HG02623 (cell line): ENCODE data around the gene CHRD.

ENCODE experiments used
- ATAC-seq: cut with Tn5 transposase; IDR thresholded peaks from one replicate; pipeline ENCODE4 v1.9.1; 2021; ENCODE audit warnings: moderate library complexity; ENCODE audit not compliant: unreplicated experiment

Gene CHRD

DNA sequence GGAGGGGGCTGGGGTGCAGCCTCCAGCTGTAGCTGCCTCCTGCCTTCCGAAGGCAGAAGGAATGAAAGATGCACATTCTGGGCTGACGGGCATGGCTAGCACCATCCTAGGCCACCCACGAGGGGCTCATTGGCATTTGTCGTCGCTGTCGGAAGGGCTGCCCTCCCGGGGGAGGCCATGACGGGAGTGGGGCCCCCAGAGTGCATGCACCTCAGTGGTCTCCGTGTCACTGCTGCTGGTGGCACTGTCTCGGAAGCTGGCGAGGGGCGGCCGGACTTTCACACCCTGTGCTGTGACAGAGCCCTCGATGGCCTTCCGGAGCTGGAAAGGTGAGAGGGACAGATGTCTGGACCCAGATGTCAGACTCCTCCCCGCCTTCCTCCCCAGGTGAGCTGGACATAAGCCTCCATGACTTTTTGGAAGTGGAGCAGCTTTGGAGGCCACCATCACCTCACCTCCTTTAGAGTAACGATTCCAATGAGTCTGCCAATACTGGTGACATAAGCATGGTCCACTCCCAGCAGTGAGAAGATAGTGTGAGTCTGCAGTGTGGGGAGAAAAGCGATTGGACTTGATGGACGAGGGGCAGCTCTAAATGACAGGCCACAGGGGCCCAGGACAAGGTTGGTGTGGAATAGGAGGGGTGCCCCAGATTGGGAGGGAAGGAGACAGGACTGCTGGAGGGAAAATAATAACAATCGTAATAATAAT, 33.2 kb upstream of the CHRD start:
- no peak for ATAC-seq

DNA sequence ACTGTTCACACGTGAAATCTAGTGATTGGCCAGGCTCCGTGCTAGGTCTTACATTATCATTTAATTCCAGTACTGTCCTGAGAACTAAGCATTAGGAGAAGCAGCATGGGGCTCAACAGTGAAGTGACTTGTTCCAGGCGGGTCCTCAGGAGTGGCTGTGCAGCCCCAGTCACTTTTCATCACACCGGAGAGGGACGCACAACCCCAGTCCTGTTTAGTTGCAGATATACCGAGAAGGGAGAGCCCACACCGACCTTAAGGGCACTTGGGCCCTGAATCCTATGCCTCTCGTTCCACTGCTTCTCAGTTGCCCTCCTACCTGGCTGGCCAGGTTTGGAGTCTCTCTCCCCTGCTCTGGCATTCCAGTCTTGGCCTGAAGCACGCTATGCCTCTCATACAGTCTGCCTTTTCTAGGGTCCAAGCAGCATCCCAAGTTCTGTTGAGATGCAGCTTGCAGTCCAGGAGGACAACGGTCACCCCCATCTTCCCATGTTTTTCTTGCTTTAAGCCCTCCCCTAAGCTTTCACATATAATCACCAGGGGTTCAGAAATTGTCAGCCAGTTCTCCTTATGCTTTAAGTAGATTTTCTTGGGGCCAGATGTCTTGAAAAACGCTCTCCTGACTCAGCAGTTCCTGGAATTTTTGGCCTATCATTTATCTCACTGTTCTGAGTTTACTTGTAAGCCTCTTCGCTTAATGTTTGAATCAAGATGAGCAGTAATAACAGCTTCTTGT, 32.4 kb upstream of the CHRD start:
- ATAC-seq, result no peak

DNA sequence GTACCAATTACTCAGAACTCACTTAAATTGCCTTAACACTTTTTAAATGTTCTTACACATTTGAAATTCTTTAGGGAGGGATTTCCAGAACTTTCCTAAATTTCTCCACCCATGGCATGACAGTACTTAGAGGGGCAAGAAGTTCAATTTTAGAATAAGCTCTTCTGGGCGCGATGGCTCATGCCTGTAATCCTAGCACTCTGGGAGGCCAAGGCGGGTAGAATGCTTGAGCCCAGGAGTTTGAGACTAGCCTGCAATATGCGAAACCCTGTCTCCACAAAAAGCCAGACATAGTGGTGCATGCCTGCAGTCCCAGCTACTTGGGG, 31.8 kb upstream of the CHRD start:
- ATAC-seq, result no peak

DNA sequence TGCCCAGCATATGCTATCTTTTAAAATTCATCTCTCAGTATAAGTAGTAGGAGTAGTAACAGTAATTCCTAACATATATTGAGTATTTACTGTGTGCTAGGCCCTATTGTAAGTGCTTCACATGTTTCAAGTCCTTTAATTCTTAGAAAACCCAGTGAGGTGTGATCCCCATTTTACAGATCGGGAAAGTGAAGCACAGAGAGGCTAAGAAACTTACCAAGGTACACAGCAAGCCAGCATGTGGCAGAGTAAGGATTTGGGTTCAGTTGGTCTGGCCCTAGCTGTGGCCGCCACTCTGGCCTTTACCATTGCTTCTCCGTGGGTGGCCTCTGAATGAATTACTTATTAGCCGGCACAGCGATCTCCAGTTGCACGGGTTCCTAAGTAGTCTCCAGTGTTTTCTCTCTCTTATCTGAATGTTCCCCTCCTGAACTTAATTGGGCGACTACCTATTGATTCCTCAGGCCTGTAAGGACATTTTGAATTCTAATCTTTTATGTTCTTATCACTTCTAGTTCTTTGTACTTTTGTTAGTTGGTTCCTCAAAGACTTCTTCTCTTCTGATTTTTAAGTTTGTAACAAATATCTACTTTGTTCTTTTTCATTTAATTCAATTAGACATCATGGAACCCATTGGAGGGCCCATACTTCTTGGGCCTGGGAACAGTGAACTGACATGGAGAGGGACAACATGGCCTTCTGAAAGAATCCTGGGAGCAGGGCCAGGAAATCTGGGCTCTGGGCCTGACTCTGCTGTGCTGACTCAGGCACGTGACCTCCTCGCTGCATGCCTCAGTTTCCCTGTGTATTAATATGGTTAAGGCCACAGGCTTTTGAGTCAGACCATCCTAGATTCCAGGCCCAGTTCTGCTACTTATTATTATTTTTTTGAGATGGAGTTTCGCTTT, 30.0 kb upstream of the CHRD start:
- ATAC-seq, result no peak

DNA sequence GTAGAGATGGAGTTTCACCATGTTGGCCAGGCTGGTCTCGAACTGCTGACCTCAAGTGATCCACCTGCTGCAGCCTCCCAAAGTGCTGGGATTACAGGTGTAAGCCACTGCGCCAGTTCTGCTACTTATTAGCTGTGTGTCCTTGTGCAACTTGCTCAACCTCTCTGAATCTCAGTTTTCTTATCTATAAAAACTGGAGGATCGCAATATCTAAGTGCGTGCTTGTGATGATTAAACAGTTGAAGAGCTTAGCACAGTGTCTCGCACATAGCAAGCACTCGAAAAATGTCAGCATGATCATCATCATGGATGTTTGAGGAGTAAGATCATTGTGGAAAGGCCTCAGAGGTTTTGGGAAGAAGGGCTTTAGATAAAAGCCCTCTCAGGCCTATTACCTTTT, 29.2 kb upstream of the CHRD start:
- ATAC-seq, result no peak

DNA sequence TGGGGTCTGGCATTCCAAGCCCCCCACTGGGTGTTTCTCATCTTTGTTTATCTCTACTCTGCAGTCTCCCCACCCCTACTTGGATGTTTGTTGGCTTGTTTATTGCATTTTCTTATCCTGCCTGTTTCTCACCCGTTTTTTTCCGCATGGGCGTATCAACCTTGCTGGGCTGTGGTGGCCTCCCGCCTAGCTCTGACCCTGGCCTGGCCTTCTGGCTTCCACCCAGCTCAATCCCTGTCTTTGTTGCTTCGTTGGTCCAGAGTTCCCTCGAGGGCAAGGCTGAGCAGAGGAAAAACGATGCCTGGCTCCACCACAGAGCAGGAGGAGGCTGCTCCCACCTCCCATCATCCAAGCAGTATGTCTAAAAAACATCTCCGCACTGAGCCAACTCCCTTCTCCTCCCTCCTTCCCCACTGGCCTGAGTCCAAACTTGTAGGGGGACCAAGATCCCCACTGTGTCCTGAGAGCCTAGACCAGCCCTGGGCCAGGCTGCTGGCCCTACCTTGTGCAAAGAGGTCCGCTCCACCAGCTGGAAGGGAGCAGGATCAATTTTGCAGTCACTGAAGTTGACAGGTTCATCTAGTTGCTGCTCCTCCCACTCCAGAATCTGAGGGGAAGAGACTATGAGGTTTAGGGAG, 28.2 kb upstream of the CHRD start:
- ATAC-seq, result no peak

DNA sequence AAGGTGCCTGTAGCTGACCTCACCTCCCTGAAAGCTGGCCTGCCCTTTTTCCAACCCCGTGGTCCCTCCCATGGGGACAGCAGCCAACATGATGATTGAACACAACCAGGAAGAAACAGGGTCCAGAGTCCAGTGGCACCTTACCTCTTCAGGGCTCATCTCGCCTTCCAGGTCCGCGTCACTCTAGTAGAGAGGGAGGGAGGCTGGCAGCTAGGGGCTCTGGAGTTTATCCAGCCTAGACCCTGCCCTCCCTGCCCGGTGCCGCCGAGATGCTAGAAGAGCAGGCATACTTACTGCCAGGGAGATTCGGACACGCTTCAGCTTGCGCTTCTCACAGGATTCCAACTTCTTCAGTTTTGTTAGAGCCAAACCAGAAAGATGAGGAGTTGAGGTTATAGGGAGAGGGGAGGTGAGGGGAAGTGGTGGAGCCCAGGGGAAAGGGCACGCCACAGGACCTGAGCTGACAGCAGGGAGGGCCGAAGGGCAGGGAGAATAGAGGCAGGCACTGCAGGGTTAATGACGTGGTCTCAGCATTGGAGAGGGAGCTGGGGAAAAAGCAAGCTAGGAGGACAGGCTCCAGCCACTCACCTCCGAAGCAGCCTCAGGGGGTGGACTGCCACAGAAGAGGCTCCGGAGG, 27.6 kb upstream of the CHRD start:
- no peak for ATAC-seq

DNA sequence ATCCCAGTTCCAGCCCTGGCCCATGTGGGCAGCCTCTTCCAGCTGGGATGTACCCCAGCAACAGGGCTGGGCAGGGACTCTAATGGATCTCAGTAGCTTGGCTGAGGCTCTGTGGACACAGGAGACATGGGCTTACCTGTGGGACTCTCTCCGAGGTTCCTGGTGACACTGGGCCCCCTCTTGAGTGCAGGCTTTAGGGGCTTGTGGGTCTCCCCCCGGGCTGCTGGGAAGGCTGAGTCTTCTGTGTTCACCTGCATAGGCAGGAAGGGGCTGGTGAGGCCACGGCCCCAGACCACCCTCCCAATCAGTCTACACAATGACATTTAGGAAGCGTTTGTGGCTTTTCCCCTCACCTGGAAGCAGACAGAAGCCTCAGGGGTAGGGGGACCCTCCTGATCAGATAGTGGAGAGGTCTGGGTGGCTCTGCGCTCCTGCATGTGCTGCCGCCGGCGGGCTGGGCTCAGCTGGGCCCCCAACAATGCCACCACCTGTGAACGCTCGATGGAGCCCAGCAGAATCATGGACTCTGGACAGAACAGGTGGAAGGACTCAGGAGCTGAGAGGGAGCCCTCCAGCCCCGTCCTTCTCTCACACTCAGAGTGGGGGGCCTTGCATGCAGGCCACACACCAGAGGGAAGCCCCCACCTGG, 26.8 kb upstream of the CHRD start:
- ATAC-seq, result no peak

DNA sequence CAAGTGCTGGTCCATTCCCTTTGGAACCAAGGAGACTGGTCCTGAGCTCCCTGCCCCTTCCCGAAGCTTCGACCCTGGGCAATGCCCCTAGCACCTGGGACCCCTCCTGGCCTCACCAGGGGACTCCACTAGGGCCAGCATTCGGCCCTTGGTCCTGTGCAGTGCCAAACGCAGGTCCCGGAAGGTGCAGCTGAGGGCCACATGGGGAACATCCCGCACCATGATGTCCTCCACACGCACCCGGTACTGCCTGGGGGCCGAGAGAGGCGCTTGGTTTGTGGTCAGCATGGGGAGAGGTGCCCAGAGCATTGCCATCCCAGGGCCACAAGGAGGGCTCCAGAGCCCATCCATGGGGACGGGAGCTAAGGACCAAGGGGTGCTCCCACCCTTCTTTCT, 26.3 kb upstream of the CHRD start:
- no peak for ATAC-seq

DNA sequence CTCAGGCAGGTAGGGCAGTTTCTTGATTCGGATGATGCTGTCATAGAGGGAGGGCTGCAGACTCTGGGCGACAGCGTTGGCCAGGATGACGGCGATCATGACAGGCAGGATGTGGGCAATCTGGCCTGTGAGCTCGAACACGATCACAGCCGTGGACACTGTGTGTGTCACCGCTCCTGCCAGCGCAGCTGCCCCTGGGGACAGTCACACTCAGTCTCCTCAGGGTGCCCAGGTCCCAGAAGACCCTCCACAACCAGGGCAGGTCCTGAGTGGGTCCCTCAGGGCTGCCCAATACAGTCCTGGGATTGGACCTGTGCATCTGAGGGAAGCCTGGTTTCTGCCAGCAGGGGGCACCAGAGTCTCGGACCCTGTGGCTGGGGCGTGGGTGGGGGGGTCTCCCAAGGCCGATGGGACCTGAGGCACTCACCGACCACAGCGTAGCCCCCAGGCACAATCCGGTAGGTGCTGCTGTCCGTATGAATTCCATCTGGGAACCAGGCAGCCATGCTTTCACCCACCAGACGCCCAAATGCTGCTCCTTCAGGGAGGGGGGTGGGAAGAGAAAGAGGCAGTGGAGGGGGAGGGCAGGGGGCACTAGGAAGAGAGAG, 25.6 kb upstream of the CHRD start:
- ATAC-seq, result no peak

DNA sequence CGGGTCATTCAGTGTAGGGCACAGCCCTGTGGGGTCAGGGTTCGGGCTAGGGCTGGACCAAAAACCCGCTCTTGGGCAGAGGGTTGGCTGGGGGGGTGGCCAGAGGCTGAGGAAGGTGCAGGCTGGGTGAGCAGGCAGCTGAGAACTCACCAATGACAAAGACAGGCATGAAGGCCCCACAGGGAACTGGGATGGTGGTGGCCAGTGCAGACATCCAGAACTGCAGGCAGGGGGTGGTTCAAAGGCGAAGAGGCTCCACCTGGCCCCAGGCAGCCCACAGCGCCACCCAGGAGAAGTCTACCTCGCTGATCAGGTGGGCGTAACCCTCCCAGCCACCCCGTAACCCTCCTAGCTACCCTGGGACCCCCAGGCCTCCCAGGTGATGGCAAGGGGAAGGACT, 25.1 kb upstream of the CHRD start:
- ATAC-seq, result no peak

DNA sequence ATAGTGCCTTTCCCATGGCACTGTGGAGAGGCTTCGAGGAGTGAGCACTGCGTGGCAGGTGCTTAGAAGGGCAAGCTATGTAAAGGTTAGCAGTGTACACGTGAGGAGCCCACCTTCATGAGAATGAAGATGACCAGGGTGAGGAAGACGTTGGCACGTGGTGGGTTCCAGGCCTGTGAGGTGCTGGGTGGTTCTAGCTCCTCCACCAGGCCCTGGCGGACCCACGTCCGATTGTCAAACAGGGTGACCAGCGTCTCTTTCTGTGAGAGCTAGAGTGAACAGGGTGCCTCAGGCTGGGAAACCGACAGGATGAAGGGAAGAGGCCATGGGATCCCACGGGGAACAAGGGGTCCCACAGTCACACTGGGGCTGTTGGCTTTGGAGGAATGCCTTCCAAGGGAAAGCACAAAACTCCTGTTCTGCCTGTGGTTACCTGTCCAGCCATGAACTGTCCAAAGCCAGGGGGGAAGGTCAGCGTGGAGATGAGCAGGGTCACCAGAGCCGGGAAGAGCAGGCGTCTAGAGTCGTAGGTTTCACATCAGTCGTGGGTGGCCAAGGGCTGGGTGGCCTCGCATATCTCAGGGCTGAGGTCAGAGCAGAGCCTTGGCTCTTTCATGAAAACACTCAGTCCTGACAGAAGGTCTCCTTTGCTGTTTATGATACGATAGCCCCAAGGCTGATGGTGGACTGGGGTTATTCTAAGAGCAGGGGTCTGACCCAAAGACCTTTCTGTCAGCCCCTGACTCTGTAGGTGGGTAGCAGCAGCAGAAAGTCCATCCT, 24.4 kb upstream of the CHRD start:
- no peak for ATAC-seq

DNA sequence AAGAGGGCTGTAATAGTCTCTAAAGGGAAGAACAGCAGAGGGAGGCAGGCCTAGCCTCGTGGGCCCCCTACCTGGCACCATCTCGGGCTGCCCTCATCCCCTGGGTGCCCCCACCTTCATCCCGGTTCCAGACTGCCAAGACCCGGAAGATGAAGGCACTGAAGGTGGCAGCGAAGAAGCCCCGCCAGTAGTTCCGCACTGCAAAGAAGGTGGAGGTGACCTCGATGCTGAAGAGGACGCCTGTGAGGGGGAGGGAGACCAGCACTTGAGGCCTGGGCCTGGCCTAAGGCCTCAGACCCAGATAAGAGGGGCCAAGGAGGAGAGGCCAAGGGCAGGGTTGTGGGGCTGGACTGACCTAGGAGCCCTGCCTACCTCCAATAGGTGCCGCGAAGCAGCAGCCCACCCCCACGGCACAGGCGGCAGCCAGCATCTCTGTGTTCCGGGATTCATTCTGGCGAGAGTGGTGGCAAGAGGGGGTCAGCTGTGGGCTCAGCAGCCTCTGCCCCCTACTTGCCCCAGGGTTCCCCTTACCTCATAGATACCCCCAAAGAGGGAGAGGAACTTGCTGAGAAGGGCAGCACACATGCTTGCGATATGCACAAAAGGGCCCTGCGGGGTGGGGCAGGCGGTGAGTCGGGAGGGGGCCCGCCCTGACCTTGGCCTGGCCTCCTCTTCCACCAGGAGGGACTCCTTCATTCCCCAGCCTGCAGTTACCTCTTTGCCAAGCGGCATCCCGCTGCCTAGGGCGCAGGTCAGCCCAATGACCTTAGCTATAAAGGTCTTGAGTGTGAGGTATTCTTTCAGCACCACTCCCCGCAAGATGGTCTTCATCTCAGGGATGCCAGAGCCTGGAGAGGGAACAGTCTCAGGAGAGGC, 22.4 kb upstream of the CHRD start:
- no peak for ATAC-seq

DNA sequence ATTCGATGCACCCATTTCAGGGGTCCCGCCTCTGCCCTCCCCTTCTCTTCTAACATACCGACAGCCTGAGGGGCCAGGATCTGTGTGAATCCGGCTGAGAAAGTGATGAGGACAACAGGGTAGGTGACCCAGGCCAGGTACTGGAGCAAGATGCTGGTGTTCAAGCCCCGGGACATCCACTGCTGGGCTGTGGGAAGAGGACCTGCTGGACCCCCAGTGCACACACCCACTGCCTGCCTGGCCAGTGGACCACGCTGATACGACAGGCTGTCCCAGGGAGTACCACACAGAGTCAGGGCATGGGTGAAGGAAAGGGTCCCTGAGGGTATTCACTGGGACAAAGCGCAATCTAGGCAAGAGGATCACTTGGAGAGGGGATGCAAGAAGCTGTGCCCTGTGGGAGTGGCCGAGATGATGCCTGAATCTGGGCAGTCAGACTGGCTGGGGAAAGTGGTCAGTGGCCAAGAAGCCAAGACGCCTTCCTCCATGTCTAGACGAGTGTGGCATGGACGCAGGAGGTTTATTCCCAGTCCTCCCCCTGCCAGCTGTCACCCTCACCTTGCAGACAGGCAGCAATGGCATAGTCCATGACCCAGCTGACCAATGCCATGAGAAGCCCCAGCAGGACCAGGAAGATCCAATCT, 21.6 kb upstream of the CHRD start:
- ATAC-seq, result no peak

DNA sequence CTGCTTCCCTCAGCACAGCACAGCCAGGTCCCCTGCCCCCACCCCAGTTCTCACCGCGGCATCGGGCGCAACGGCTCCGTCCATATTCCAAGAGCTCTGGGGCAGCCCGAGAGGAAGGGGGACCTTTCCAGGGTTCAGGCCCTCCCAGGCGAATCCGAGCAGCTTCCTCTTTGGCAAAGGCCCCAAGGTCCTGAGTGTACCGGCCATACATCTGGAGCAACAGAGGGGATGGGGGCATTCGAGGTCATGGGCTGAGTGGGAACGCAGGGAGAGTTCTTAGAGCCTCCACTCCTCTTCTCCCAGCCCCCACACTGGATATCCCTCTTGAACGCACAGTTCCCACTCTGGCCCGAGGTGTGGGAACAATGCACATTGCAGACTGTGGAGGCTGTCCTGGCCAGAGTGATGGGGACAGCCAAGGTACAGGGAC, 20.9 kb upstream of the CHRD start:
- no peak for ATAC-seq

DNA sequence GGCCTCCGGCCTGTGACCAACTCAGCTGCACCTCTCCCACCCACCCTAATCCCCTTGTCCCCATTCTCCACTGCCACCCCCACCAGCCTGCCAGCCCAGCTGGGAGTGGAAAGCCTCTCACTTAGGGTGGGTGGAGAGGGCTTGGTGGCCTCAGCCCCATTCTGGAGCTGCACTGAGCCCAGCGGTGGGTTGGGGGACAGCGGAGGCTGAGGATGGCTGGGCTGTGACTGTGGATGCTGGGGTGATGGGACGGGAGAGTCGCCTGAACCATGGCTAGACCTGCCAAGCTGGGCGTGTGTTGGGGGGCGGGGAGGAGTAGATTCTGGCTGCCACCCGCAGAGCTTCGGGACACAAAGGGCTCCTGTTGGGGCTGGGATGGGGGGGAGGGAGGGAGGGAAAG, 20.2 kb upstream of the CHRD start:
- ATAC-seq, result no peak

DNA sequence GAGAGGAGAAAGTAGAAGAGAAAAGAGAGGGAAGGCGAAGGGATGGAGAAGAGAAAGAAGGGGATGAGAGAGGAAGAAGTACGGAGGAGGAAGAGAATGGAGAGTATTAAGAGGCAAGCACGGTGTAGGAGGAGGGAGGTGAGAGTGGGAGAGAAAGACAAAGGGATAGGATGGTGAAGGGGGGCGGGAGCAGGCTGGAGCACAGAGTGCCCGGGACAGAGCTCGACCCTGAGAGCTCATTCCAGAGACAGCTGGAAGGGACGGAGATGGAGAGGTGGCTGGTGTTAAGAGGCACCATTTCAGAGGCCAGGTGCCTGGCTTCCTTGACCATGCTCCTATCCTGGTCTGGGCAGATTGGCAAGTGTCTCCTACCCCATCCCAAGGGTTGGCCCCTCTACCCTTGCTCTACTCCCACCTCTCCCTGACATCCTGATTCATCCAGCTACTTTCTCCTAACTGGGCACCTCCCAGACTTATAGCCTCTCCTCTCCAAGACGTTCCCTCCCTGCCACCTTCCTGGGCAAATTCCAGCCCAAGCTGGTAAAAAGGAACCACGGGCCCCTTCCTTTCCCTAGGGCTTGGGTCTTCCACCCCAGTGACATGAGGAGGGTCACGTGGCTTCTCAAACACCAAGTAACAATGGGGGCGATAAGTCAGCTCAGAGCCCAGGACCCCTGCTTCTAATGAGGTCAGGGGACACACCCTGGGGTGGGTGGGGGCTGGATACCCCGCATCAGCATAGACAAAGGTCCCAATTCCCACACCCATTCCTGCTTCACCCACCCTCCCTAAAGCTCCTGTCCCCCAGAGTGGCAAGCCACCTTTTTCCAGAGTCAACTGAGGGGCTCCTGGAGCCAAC, 19.6 kb upstream of the CHRD start:
- no peak for ATAC-seq
